Measurements from ENCODE around the gene COPRS.
A peak's percentile ranks its signal among the peaks of the same experiment; 100 is the strongest.
"Not testable (repeated sequence)": the region's sequence is repeated elsewhere in the genome, so short reads cannot be mapped to it uniquely, and the experiment has no call there.

Gene COPRS

DNA sequence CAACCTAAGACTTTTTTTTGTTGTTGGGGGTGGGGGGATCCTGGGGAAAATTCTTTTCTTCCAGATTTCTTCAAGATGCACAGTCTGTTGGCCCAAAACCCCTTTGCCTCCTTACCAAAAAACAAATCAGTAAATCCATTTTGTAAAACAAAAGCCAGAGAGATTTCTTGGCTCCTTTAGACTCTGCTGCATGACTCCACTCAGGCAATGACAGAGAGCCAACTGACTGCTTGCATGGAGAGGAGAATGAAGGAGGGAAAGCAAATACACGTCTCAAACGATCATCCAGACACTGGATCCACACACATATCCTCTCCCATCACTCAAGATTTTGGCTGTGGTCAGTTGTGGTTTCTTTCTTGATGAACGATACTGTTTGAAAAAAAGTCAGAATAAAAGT is 13.8 kb downstream of the COPRS start:
- no peak for DNase-seq (ENCODE audit: low read depth)

DNA sequence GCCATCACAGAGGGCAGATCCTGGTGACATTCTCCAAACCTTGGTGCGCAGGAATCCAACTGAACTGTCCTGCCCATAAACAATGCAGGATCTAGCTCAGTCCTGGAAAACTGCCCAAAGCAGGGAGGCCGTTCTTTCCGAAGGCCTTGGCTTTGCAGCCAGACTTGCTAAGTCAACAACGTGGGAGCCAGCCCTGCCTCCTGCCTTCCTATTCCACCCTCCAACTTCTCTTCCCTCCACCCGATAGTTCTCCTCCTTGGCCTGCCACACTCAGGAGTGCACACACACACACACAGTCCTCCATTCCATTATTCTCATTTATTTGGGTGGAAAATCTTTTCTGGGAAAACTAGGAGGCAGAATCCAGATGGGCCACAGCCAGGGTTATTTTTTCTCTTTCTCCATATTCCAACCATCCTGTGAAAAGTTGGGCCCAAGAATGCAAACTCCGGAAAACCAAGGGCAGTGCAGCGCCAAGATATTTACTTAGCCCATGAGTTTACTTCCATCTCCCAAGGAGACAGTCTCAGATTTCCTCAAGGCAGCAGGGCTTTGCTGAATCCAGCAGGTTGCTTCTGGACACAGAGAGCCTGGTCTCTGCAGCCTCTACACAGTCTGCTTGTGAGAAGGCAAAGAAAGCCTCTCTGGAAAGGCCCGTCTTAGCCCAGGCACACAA is 15.8 kb downstream of the COPRS start:
- DNase-seq (ENCODE audit: low read depth): no peak

DNA sequence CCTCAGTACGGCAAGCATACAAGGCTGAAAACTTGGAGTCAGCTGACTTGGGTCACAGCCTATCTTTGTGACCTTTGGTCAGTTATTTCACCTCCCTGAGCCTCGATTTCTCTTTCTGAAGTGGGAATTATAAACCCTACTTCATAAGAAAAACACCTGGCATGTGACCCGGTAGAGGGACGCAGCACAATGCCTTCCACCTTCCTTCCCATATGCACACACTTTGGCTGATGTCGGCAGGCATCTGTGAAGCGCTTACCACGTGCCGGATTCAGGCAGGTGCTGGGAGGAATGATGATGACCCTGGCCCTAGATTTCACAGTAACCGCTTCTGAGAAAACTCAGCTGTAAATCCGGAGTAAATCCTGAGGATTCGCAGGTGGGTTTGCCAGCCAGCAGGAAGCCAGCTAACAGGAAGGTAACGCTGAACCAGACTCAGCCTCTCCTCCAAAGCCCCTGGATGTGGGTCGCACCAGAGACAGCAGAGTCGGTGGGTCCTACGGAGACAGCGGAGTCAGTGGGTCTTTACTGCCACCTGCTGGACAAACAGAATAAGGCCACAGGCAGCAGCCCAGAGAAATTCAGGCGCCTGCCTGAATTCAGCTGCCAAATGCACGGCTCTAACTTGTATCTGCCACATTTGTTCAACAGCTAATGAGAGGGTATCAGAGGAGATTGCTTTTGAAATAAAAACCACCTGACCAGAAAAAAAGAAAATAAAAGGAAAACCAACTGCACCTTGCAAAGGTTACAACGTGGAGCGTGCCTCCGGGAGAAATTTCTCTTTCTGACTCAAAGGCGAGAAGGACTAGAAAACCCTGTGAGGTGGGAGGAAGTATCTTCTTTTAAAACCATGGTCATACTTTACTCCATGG is 16.6 kb downstream of the COPRS start:
- DNase-seq (ENCODE audit: low read depth): peak; percentile 33

DNA sequence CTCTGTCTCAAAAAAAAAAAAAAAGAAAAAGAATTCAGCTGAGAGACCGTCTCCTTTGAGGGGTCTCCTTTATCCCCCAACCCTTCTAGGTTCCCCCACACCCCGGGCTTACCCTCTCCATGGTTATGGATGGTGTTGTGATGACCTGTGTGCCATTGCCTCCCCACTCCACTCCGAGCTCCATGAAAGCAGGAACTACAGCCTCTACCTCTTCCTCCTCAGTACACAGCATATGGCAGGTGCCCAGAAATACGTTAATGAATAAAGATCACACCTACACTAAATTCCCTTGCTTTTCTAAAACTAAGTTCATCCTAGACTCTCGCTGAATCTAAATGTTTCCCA is 17.2 kb downstream of the COPRS start:
- DNase-seq (ENCODE audit: low read depth): no peak

GRCh38 chr17:31838636-31839225 is 20.3 kb downstream of the COPRS start:
- no peak for DNase-seq (ENCODE audit: low read depth)

GRCh38 chr17:31835984-31836383 is 23.1 kb downstream of the COPRS start:
- DNase-seq (ENCODE audit: low read depth): no peak

- no peak for DNase-seq (ENCODE audit: low read depth)
Observed at GRCh38 chr17:31834448-31834847, 24.6 kb downstream of the COPRS start.

DNA sequence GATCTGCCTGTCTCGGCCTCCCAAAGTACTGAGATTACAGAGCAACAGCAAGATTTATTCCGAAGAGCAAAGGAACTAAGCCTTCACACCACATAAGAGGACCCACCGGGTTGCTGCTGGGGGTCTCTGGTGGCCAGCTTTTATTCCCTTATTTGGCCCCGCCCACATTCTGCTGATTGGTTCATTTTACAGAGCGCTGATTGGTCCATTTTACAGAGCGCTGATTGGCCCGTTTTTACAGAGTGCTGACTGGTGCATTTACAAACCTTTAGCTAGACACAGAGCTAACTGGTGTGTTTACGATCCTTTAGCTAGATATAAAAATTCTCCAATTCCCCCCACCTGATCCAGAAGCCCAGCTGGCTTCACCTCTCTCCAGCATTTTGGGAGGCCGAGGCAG is 26.3 kb downstream of the COPRS start:
- DNase-seq (ENCODE audit: low read depth): no peak

DNA sequence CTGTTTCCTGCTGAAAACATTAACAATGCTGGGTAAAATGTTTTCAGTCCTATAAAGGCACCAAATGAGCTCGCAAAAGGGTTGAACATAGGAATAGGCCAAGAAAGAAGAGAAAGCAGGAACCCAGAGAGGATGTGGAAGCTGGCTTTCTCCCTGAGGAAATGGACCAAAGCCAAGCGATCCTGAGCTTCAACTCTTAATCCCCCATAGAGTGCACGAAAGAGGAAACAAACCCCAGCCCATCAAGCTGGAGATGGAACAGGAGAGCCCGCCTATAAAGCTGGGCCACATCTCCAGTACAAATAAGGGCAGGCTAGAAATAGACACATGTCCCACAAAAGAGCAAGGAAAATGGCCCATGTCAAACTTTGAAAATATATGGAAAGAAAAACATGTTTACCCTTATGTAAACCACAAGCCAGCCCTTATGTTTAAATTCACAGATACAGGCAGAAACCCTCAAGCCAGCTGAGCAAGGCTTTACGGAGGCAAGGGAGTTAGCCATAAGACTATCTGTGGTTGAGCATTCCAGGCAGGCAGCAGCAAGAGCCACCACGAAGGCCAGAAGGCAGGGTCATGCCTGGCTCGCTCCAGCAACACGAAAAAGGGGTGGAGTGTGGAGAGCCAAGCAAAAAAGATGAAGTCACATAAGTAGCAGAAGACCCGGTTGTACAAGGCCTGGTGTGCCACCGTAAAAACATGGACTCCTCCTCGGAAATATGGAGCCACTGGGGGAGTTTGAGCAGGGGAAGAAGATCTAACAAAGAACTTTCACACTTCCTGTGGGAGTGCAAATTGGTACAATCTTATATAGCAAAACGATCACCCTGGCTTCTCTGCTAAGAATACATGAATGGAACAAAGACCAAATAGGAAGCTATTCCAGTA is 27.8 kb downstream of the COPRS start:
- DNase-seq (ENCODE audit: low read depth): no peak

GRCh38 chr17:31829649-31830048 is 29.4 kb downstream of the COPRS start:
- DNase-seq (ENCODE audit: low read depth): no peak

DNA sequence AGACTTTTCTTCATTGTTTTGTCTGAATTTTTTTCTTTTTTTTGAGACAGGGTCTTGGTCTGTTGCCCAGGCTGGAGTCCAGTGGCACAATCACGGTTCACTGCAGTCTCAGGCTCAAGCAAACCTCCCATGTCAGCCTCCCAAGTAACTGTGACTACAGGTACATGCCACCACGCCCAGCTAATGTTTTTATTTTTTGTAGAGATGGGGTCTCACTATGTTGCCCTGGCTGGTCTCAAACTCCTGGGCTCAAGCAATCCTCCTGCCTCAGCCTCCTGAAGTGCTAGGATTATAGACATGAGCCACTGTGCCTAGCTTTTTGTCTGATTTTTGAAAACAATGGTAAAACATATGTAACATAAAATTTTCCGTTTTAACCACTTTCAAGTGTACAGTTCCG is 30.1 kb downstream of the COPRS start:
- DNase-seq (ENCODE audit: low read depth): not testable (repeated sequence)

DNA sequence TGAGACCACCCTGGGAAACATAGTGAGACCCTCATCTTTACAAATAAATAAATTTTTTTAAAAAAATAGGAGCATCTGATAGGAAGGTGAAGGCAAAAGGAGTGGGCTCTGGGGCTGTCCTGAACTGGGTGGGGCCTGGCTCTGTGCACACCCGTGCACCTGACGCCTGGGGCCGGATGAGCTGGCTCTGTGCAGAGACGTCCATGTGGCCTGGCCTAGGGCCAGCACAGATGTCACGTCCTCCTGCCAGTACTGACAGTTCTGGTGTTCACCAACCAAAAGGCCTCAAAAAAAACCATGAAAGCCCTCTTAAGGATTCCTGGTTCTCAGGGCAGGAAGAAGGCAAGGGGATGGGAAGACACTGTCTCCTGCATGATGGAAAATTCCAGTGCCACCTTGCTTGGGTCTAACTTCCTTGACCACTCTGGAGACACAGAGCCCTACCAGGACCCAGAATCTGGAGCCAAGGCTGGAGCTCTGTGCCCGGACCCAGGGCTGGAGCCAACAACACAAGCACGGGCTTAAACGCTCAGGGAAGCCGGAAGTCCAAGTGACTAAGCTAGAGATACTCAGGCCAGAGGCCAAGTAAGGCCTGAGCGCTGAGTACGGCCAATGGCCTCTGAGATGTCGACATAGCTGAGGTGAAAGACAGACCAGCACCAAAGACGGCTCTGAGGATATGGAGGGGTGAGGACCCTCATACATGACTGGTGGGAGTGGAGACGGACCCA is 32.9 kb downstream of the COPRS start:
- no peak for DNase-seq (ENCODE audit: low read depth)

GRCh38 chr17:31824766-31825360 is 34.2 kb downstream of the COPRS start:
- DNase-seq (ENCODE audit: low read depth): no peak

GRCh38 chr17:31823014-31823413 is 36.0 kb downstream of the COPRS start:
- DNase-seq (ENCODE audit: low read depth): no peak

DNA sequence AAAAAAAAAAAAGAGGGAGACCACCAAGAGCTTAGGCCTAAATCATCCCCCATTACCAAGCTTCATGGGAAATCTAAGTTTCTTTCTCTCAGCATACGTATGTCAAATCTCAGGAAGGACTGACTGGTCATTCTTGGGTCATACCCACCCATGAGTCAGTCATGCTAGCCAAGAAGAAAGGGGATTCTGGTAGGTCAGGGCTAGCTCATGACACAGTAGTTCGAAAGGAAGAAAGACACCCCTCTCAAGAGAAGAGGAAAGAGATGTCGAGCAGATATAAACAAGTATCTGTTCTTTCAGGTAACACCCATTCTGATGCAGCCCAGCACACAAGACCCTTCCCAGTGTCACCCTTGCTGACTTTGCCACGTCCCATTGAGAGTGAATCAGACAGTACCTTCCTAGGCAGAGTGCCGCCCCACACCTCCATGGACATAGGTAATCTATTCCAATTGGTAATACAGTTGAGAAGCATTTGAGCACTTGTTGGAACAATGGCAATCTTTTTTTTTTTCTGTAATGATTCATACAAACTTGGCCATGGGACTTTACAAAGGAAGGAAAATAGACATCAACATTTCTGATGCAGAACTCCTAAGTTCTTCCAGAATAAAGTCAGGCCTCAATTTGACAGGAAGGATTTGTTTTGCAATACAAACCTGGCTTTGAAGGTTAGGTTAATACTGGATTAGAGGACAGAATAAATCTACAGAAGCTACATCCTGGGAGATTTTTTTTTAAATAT is 38.2 kb downstream of the COPRS start:
- no peak for DNase-seq (ENCODE audit: low read depth)

DNA sequence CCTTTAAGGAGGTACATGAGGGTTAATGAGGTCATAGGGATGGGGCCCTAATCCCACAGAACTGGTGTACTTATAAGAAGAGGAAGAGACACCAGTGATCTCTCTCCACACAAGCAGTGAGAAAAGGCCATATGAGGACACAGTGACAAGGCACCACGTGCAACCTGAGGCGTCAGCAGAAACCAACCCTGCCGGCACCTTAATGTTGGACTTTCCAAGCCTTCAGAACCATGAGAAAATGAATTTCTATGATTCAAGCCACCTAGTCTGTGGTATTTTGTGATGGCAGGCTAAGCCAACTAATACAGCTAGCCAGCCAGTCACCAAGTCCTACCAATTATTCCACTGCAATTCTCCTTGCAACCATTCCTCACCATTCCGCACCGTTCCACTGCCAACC is 39.5 kb downstream of the COPRS start:
- DNase-seq (ENCODE audit: low read depth): no peak

GRCh38 chr17:31818863-31819262 is 40.2 kb downstream of the COPRS start:
- DNase-seq (ENCODE audit: low read depth): not testable (repeated sequence)

GRCh38 chr17:31815212-31815730 is 43.8 kb downstream of the COPRS start:
- DNase-seq (ENCODE audit: low read depth): no peak

DNA sequence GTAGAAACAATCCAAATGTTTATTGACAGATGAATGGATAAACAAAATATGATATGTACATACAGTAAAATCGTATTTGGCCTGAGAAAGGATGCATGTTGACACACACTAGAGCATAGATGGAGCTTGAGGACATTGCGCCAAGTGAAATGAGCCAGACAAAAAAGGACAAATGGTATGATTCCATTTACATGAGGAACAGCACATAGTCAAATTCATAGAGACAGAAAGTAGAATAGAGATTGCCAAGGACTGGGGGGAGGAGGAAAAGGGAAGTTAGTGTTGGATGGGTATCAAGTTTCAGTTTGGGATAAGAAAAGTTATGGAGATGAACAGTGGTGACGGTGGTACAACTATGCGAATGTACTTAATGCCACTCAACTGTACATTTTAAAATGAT is 47.9 kb downstream of the COPRS start:
- DNase-seq (ENCODE audit: low read depth): no peak

- DNase-seq (ENCODE audit: low read depth): not testable (repeated sequence)
Observed at GRCh38 chr17:31809876-31810275, 49.2 kb downstream of the COPRS start.
